Measurements from ENCODE around the gene ZNF644.
A peak's percentile ranks its signal among the peaks of the same experiment; 100 is the strongest.
"Not testable (repeated sequence)": the region's sequence is repeated elsewhere in the genome, so short reads cannot be mapped to it uniquely, and the experiment has no call there.

The ZNF644 gene

DNA sequence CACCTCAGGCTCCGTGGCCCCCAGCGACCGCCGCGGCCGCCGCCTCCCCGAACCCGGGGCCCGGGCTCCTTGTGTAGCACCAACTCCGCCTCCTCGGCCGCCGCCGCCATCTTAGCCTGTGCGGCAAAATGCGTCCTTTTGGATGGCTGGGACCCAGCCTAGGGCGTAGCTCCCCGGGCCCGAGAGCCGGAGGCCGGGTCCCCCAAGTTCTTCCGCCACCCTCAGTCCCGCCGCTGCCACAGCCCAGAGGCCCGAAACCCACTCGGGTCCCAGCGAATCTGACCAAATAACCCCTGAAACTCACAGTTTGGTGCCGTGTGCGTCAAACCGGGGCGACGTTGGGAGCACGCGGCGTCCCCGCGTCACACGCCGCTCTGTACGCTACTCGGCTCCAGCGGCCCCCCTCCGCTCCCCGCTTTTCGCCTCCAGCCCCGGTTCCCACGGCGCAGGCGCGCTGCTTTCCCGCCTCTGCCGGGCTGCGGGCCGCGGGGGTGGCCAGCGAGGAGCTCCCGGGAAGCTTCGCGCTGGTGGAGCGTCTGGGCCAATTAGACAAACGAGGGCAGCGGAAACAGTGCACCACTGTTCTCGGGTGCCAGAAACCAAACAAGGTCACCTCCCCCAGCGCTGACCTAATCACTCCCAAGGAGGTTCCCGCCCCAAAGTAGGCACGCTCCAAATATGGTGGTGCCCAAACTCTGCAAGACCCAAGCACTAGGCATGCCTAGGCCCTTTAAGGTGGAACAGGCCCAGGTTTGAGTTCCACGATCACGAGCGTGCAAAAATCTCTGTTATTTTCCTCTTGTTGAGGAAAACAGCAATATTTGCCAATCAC is at the start of gene ZNF644:
TSS of gene ZNF644 (minus strand) at position 350 of the 832 bp plus-strand sequence. CDS start 39,682 bp downstream, outside the sequence.
- no peaks in the 10 kb centered on the region for H3K27me3 Mint-ChIP-seq
- CTCF ChIA-PET, result no interaction called here
- peaks cover 22% of the 10 kb centered on the region for H3K36me3 Mint-ChIP-seq
- H3K27ac Mint-ChIP-seq, result peak within 1 kb of the TSS; percentile 99
- no peaks in the 10 kb centered on the region for H3K9me3 Mint-ChIP-seq
- peak; percentile 94 for DNase-seq
- H3K4me1 Mint-ChIP-seq, result peaks cover 54% of the 10 kb centered on the region
- peak within 1 kb of the TSS; percentile 92 for H3K4me3 Mint-ChIP-seq

DNA sequence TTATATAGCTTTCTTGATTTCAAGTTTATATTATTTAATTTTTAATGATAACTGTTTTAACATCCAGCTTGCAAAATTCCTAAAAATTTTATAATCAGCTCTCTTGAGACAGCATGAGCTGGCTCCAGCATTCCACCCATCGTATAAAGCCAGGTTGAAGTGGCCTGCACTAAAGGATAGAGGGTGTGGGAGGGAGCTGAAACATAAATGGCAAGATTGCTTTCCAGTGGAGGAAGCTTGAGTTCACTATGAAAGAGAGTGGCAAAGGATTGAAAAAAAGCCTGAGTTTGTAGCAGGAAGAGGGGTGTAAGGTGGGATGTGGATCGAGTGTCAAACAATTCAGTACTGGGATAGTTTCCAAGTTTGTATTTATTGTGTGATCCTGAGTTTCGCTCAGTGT is 48.5 kb upstream of the ZNF644 start:
- Mint-ChIP-seq H3K9me3 (no peaks in the 10 kb centered on the region), H3K27me3 (no peaks in the 10 kb centered on the region), H3K36me3 (no peaks in the 10 kb centered on the region), H3K4me1 (no peaks in the 10 kb centered on the region), H3K27ac (no peak overlapping the region), H3K4me3 (no peak overlapping the region)
- DNase-seq, result no peak
- CTCF ChIA-PET, result no interaction called here

- CTCF ChIA-PET, result no interaction called here
- Mint-ChIP-seq H3K27me3 (no peaks in the 10 kb centered on the region), H3K9me3 (no peaks in the 10 kb centered on the region), H3K4me3 (no peak overlapping the region), H3K27ac (no peak overlapping the region), H3K4me1 (no peaks in the 10 kb centered on the region), H3K36me3 (no peaks in the 10 kb centered on the region)
- no peak for DNase-seq
These were observed 44.7 kb upstream of the ZNF644 start for GRCh38 chr1:91066538-91066937.

GRCh38 chr1:91065337-91065736 is 43.5 kb upstream of the ZNF644 start:
- CTCF ChIA-PET, result no interaction called here
- no peaks in the 10 kb centered on the region for H3K36me3 Mint-ChIP-seq

DNA sequence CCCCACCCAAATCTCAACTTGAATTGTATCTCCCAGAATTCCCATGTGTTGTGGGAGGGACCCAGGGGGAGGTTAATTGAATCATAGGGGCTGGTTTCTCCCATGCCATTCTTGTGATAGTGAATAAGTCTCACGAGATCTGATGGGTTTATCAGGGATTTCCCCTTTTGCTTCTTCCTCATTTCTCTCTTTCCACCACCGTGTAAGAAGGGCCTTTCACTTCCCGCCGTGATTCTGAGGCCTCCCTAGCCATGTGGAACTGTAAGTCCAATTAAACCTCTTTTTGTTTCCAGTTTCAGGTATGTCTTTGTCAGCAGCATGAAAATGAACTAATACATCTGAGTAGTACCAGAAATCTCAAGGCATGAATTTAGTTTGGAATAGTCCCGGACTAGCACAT is 41.6 kb upstream of the ZNF644 start:
- H3K9me3 Mint-ChIP-seq, CTCF ChIA-PET, H3K27ac Mint-ChIP-seq, DNase-seq, H3K36me3 Mint-ChIP-seq, H3K4me1 Mint-ChIP-seq, H3K4me3 Mint-ChIP-seq, H3K27me3 Mint-ChIP-seq: not testable (repeated sequence)

More at GRCh38 chr1:91065337-91065736, 43.5 kb upstream of the ZNF644 start:
- no peak for DNase-seq
- peaks cover 2% of the 10 kb centered on the region for H3K9me3 Mint-ChIP-seq
- H3K27me3 Mint-ChIP-seq, result no peaks in the 10 kb centered on the region
- no peak overlapping the region for H3K27ac Mint-ChIP-seq
- no peak overlapping the region for H3K4me3 Mint-ChIP-seq
- no peaks in the 10 kb centered on the region for H3K4me1 Mint-ChIP-seq

DNA sequence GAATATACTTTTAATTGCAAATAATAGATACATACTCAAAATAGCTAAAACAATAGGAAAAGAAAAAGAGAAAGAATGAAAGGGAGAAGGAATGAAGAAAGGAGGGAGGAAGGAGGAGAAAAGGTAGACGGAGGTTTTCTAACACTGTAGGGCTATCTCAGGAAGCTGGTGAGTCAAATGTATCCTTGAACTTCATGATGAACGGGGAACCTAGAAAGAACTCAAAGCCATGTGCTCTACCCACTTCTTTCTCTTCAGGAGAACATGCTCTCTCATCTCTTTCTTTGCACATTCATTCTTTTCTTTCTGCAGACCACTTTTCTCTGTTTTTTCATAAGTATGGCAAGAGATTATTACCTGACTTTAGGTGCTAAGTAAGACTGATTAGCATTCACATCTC is 37.3 kb upstream of the ZNF644 start:
- CTCF ChIA-PET, result no interaction called here
- H3K4me3 Mint-ChIP-seq, result no peak overlapping the region

DNA sequence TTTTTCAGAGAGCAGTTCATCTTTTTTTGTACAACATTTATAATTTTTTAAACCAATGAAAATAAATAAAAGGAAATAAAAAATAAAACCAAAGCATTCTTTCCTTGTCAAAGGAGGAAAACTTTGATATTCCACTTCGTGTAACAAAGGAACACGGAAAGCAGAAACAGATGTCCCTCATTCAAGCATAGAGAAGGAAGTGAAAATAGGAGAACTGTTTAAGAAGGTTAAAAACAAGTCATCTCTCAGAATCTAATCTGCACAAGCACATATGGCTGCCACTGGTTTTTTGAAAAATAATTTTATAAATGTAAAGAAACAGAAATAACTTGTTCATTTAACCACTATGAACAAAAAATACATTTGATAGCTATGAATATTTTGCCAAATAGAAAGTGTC is 35.9 kb upstream of the ZNF644 start:
- H3K9me3 Mint-ChIP-seq, result peaks cover 2% of the 10 kb centered on the region
- H3K27me3 Mint-ChIP-seq, result no peaks in the 10 kb centered on the region
- no peaks in the 10 kb centered on the region for H3K36me3 Mint-ChIP-seq
- H3K4me1 Mint-ChIP-seq, result no peaks in the 10 kb centered on the region
- DNase-seq, result no peak
- H3K4me3 Mint-ChIP-seq, result no peak overlapping the region
- CTCF ChIA-PET, result no interaction called here
- H3K27ac Mint-ChIP-seq, result no peak overlapping the region

More for the DNA sequence above, 37.3 kb upstream of the ZNF644 start:
- Mint-ChIP-seq H3K9me3 (peaks cover 2% of the 10 kb centered on the region), H3K27me3 (no peaks in the 10 kb centered on the region), H3K27ac (no peak overlapping the region), H3K4me1 (no peaks in the 10 kb centered on the region), H3K36me3 (no peaks in the 10 kb centered on the region)
- DNase-seq, result no peak

- Mint-ChIP-seq H3K36me3 (no peaks in the 10 kb centered on the region), H3K27ac (no peak overlapping the region), H3K4me1 (no peaks in the 10 kb centered on the region), H3K4me3 (no peak overlapping the region), H3K9me3 (no peaks in the 10 kb centered on the region), H3K27me3 (no peaks in the 10 kb centered on the region)
- DNase-seq, result no peak
- CTCF ChIA-PET, result interaction anchor here (0.9 kb wide), 1 partner anchor 358 kb away, joined by 3 read pairs; no protein-coding TSS in a partner anchor
These were observed 33.1 kb upstream of the ZNF644 start for GRCh38 chr1:91054780-91055481.

DNA sequence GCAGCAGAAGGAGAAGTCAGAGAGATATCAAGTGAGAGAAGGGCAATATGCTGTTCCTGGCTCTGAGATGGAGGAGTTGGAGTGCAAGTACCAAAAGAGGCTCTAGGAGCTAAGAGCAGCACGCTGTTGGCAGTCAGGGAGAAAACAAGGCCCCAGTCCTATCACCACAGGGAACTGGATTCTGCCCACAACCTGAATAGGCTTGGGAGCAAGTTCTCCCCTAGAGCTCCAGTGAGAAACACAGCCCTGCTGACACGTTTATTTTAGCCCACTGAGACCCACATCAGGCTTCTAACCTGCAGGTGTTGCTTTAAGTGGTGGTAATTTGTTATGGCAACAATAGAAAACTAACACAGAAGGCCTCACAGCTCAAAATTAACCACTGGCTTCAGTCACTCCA is 31.8 kb upstream of the ZNF644 start:
- Mint-ChIP-seq H3K4me1 (no peaks in the 10 kb centered on the region), H3K27ac (no peak overlapping the region), H3K4me3 (no peak overlapping the region), H3K36me3 (no peaks in the 10 kb centered on the region), H3K27me3 (no peaks in the 10 kb centered on the region), H3K9me3 (no peaks in the 10 kb centered on the region)
- CTCF ChIA-PET, result no interaction called here
- no peak for DNase-seq

DNA sequence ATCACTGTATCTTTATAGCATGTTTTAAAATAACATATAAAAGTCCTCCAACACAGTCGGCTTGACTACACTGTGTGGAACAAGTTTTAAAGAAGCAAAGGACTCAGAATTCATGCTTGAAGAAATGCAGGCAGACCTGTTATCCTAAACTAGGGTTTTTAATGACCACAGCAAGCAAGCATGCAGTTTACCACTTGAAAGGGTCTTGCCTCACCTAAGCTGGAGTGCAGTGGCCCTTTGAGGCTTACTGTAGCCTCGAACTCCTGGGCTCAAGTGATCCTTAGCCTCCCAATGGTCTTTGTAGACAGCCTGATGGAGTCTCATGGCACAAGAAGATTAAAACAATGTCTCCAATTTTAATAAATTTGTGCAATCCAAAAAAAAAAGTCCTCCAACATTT is 27.7 kb upstream of the ZNF644 start:
- not testable (repeated sequence) for H3K9me3 Mint-ChIP-seq, DNase-seq, H3K4me1 Mint-ChIP-seq, H3K4me3 Mint-ChIP-seq, H3K27ac Mint-ChIP-seq, H3K36me3 Mint-ChIP-seq, H3K27me3 Mint-ChIP-seq
- CTCF ChIA-PET, result interaction anchor here (0.6 kb wide), 1 partner anchor 103 kb away, joined by 3 read pairs; no protein-coding TSS in a partner anchor

DNA sequence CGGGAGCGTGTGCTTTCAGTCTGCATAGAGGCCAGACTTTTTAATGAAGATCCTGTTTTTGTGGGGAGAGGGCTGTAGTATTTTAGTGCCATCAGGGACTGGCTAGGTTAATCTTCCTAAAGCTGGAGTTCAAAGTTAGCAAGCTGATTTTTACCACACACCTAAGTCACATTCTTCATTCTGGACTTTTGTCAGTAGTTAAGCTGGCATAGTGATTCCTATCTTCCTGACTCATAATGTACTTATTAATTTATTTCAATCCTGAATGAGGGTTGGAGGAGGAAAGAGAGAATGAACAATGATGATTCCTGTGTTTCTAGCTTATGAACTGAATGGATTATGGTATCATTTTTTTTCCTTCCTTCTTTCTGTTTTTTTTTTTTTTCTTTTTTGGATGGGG is 24.9 kb upstream of the ZNF644 start:
- no peak for DNase-seq
- Mint-ChIP-seq H3K36me3 (no peaks in the 10 kb centered on the region), H3K9me3 (peaks cover 7% of the 10 kb centered on the region), H3K4me3 (no peak overlapping the region), H3K4me1 (no peaks in the 10 kb centered on the region), H3K27me3 (no peaks in the 10 kb centered on the region), H3K27ac (no peak overlapping the region)
- CTCF ChIA-PET, result no interaction called here

- H3K27ac Mint-ChIP-seq, result no peak overlapping the region
- peaks cover 10% of the 10 kb centered on the region for H3K9me3 Mint-ChIP-seq
- H3K4me3 Mint-ChIP-seq, result no peak overlapping the region
- CTCF ChIA-PET, result no interaction called here
- DNase-seq, result no peak
- no peaks in the 10 kb centered on the region for H3K27me3 Mint-ChIP-seq
- no peaks in the 10 kb centered on the region for H3K36me3 Mint-ChIP-seq
- no peaks in the 10 kb centered on the region for H3K4me1 Mint-ChIP-seq
These were observed 23.4 kb upstream of the ZNF644 start for GRCh38 chr1:91045284-91045683.

DNA sequence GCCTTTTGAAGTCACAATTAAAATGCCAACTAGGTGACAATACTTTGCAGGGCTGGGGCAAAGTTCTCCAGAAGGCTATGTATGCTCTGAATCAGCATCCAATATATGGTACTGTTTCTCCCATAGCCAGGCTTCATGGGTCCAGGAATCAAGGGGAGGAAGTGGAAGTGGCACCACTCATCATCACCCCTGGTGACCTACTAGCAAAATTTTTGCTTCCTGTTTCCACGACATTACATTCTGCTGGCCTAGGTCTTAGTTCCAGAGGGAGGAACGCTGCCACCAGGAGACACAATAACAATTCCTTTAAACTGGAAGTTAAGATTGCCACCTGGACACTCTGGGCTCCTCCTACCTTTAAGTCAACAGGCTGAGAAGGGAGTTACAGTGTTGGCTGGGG is 22.9 kb upstream of the ZNF644 start:
- DNase-seq, H3K4me3 Mint-ChIP-seq, H3K4me1 Mint-ChIP-seq, H3K27ac Mint-ChIP-seq, H3K36me3 Mint-ChIP-seq, CTCF ChIA-PET, H3K27me3 Mint-ChIP-seq: not testable (repeated sequence)
- H3K9me3 Mint-ChIP-seq, result peaks cover 10% of the 10 kb centered on the region

- H3K4me3 Mint-ChIP-seq, DNase-seq, CTCF ChIA-PET, H3K4me1 Mint-ChIP-seq, H3K27me3 Mint-ChIP-seq, H3K27ac Mint-ChIP-seq, H3K36me3 Mint-ChIP-seq: not testable (repeated sequence)
- peaks cover 10% of the 10 kb centered on the region for H3K9me3 Mint-ChIP-seq
These were observed 20.5 kb upstream of the ZNF644 start for GRCh38 chr1:91042372-91042771.

DNA sequence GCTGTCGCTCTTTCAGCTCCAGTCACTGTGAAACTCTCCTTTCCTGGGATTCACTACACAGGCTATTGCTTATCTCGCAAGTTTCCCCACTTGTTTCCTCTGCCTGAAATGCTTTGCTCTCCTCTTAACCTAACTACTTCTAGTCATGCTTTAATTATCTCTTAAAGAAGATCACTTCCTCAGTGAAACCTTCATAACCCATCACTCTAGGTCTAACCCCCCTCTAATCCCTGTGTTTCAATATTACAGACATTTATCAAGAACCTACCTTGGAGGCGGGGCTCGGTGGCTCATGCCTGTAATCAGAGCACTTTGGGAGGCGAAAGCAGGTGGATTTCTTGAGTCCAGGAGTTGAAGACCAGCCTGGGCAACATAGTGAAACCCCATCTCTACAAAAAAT is 16.7 kb upstream of the ZNF644 start:
- Mint-ChIP-seq H3K9me3 (peaks cover 8% of the 10 kb centered on the region), H3K4me1 (no peaks in the 10 kb centered on the region), H3K36me3 (no peaks in the 10 kb centered on the region), H3K27ac (no peak overlapping the region), H3K4me3 (no peak overlapping the region), H3K27me3 (no peaks in the 10 kb centered on the region)
- DNase-seq, result no peak
- CTCF ChIA-PET, result no interaction called here
